SK-N-SH treated with all-trans-retinoic acid at 6 μM for 48 hours (cell line): Measurements from ENCODE around the gene MAPKAPK2.

ENCODE experiments used
- ZFP30 ChIP-seq: fragments of 450-650 bp; formaldehyde crosslinking; IDR thresholded peaks from 2 replicates; pipeline ENCODE4 v1.5.0; 2022; ENCODE audit warnings: mild to moderate bottlenecking, moderate library complexity
- ZNF70 ChIP-seq: fragments of 450-650 bp; formaldehyde crosslinking; IDR thresholded peaks from 2 replicates; pipeline ENCODE4 v1.5.0; 2020; ENCODE audit warnings: mild to moderate bottlenecking, moderate library complexity

DNA sequence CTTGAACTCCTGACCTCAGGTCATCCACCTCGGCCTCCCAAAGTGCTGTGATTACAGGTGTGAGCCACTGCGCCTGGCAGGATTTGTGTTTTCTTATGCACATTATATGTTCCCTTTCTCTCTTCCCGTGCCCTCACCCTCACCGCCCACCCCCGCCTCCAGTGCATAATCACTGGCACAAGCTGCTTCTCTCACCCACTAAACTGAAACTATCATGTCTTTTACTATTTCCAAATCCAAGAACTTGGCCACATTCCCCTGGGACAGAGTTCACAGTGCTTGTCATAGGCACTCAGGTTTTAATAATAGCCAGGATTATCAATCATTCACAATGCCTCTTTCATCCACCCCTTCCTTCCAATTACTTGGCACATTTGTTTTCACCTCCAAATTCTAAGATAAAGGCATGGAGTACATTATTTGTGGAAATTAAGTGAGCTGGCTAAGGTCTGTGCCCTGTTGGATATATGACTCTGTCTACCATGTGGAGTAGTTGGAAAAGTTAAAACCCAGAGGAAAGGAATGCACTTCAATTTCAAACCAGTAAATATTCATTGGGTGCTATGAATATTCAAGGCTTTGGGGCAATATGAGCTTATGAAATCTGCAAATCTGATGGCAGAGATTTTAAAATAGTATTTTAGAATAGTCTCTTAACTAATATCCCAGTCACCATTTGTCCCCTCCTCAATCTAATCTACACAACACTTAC, 17.6 kb upstream of the MAPKAPK2 start:
- TF ChIP-seq ZFP30 (CRISPR knock-in tag), result no peak
- no peak for TF ChIP-seq ZNF70 (CRISPR knock-in tag)
